Skeletal muscle satellite cell (primary cell): Measurements from ENCODE around the gene CLPTM1L.
"Not testable (repeated sequence)": the region's sequence is repeated elsewhere in the genome, so short reads cannot be mapped to it uniquely, and the experiment has no call there.

ENCODE experiments used
- H3K27me3 ChIP-seq: 2 replicates; pipeline ENCODE4 v1.7.0; 2013; ENCODE audit warnings: low read length; ENCODE audit not compliant: control insufficient read depth, insufficient read depth
- H3K36me3 ChIP-seq: 2 replicates; pipeline ENCODE4 v1.7.0; 2013; ENCODE audit warnings: mild to moderate bottlenecking, control low read depth, low read length; ENCODE audit not compliant: insufficient read depth
- H3K4me1 ChIP-seq: 2 replicates; pipeline ENCODE4 v1.7.0; 2013; ENCODE audit warnings: low read length; ENCODE audit not compliant: control insufficient read depth, insufficient read depth
- H3K4me2 ChIP-seq: 2 replicates; pipeline ENCODE4 v1.7.0; 2013; ENCODE audit warnings: mild to moderate bottlenecking, low read length
- H3K4me3 ChIP-seq: 2 replicates; pipeline ENCODE4 v1.7.0; 2013; ENCODE audit warnings: low read length
- H3K9ac ChIP-seq: 2 replicates; pipeline ENCODE4 v1.7.0; 2013; ENCODE audit warnings: mild to moderate bottlenecking, low read depth, low read length, moderate library complexity
- H3K9me3 ChIP-seq: replicated peaks from 2 replicates; pipeline ENCODE4 v1.7.0; 2013; ENCODE audit warnings: mild to moderate bottlenecking, control low read depth, low read length

The CLPTM1L gene

GRCh38 chr5:1336749-1337488 lies 8.0 kb downstream of the CLPTM1L start:
- Histone ChIP-seq H3K4me3 (no peak overlapping the region), H3K4me2 (no peak overlapping the region), H3K27me3 (no peaks in the 10 kb centered on the region), H3K9me3 (no peaks in the 10 kb centered on the region), H3K36me3 (peaks cover 80% of the 10 kb centered on the region), H3K9ac (no peak overlapping the region), H3K4me1 (no peaks in the 10 kb centered on the region)

DNA sequence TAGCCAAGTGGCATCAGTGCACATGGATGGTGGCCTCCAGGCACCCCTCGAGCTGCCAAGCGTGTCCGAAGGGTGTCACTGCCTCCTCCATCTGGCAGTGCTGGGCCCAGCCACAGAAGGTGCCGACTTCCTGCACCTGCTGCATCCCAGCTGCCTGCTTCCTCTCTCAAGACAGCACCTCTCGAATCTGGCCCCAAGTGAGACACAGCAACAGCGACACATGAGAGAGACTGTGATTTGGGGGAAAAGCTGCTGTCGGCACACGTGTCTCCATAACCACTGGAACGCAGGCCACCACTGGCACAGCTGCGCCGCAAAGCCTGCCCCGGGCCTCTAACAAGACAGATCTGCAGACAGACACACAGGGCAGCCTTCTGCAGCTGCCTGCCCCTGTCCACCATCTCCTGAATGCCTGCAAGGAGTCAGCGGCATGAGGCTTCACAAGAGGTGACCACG lies 8.8 kb downstream of the CLPTM1L start:
- no peak overlapping the region for H3K9ac ChIP-seq
- H3K36me3 ChIP-seq, result peaks cover 79% of the 10 kb centered on the region

DNA sequence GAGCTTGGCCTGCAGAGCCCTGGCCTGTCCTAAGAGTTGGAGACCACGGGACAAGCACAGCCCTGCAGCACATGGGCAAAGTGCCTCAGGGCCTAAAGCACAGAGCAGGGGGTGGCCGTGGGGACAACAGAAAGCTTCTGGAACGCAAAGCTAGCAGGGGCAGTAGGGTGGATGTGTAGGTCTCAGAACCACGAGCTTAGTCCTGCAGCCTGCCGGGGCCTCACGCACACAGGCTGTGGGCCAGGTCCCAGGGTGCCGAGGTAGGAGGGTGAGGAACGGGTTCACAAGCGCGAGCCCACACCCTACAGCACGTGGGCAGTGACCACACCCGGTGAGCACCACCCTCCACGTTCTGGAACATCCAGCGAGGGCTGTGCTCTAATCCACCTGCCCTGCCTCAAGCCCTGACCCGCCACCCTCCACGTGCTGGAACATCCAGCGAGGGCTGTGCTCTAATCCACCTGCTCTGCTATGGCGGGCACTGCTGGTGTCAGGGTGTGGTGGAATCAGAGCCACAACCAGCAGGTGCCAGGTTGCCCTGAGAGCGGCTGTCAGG lies 9.3 kb downstream of the CLPTM1L start:
- Histone ChIP-seq H3K36me3 (peaks cover 80% of the 10 kb centered on the region), H3K9me3 (no peaks in the 10 kb centered on the region), H3K9ac (no peak overlapping the region), H3K4me2 (no peak overlapping the region), H3K27me3 (no peaks in the 10 kb centered on the region), H3K4me1 (peaks cover 6% of the 10 kb centered on the region), H3K4me3 (no peak overlapping the region)

More for the DNA sequence above, 8.8 kb downstream of the CLPTM1L start:
- Histone ChIP-seq H3K4me1 (peaks cover under 1% of the 10 kb centered on the region), H3K9me3 (no peaks in the 10 kb centered on the region), H3K4me3 (no peak overlapping the region), H3K4me2 (no peak overlapping the region), H3K27me3 (no peaks in the 10 kb centered on the region)

DNA sequence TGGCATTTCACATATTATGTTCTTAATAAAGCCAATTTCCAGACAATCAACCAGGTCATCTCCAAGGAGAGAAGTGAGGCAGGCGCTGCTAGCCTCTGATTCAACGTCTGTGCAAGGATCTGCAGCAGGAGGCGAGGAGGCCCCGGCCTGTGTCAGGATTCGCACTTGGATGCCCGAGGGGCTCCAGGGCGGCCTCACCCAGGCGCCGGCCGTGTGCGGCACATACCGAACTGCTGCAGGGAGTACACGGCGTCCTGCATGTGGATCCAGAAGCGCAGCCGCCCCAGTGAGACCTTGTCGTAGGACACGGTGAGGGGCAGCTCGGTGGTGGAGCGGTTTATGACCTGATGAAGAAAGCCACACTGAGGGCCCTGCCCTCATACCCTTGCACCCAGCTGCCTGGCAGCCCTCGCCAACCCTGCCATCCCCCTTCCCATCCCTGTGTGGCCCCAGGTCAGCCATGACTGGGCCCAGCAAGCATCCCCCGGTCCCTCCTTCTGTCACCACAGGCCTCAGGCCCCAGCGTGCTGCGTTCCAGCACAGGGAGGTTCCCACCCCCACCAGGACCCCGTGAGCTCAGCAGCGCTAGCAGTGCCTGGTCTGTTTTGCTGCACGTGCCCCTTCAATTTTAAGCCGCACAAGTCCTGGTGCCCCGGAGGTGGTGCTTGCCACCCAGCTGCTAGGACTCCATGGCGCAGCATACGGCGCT lies 9.9 kb downstream of the CLPTM1L start:
- H3K27me3 ChIP-seq, result no peaks in the 10 kb centered on the region
- peaks cover 79% of the 10 kb centered on the region for H3K36me3 ChIP-seq
- no peak overlapping the region for H3K9ac ChIP-seq
- no peak overlapping the region for H3K4me3 ChIP-seq
- no peak overlapping the region for H3K4me2 ChIP-seq
- peaks cover 11% of the 10 kb centered on the region for H3K4me1 ChIP-seq
- no peaks in the 10 kb centered on the region for H3K9me3 ChIP-seq

DNA sequence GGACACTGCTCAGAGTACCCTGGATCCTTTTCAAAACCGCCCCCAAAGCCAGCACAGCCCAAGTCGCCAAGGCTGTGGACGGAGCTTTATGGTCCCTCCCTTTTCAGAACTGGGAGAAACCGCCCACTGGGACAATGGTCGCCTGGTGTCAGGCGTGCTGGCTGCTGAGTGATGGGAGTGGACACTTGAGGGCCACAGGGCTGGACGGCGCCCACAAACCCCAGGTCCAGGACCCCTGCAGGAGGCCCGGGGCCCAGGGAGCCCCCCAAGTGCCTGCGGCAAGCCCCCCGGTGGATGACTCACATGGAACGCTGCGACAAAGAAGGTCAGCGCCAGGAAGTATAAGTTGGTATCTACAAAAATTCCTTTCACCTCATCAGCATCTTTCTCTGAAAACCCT lies 10.9 kb downstream of the CLPTM1L start:
- H3K27me3 ChIP-seq, result no peaks in the 10 kb centered on the region
- no peaks in the 10 kb centered on the region for H3K9me3 ChIP-seq
- peaks cover 11% of the 10 kb centered on the region for H3K4me1 ChIP-seq
- no peak overlapping the region for H3K9ac ChIP-seq
- H3K4me3 ChIP-seq, result no peak overlapping the region
- H3K4me2 ChIP-seq, result no peak overlapping the region
- peaks cover 83% of the 10 kb centered on the region for H3K36me3 ChIP-seq

GRCh38 chr5:1333286-1333685 lies 11.6 kb downstream of the CLPTM1L start:
- not testable (repeated sequence) for H3K4me2 ChIP-seq, H3K9ac ChIP-seq, H3K27me3 ChIP-seq, H3K9me3 ChIP-seq, H3K4me3 ChIP-seq
- Histone ChIP-seq H3K4me1 (peaks cover 11% of the 10 kb centered on the region), H3K36me3 (peaks cover 77% of the 10 kb centered on the region)

DNA sequence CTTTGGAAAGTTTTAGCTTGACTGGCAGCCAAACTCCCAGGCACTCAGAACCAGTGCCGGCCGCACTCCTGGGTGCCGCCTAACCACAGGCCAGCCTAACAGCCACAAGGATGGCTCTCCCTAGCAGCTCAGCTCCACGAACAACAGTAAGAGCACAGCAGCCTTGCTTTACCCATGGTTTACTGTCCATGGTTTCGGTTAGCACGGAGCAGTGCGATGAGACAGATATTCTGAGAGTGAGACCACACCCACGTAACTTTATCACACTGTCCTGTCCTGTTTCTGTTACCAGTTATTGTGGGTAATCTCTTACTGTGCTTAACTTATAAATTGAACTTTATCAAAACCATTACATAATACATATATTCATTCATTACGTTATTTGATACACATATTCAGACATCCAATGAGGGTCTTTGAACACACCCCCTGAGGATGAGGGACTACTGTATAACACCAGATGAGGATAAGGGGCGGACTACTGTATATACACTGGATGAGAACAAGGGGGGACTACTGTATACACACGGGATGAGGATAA lies 12.4 kb downstream of the CLPTM1L start:
- H3K9me3 ChIP-seq, result no peaks in the 10 kb centered on the region
- H3K27me3 ChIP-seq, result no peaks in the 10 kb centered on the region
- H3K9ac ChIP-seq, result no peak overlapping the region
- H3K4me3 ChIP-seq, result no peak overlapping the region
- peaks cover 69% of the 10 kb centered on the region for H3K36me3 ChIP-seq
- no peak overlapping the region for H3K4me2 ChIP-seq
- peaks cover 11% of the 10 kb centered on the region for H3K4me1 ChIP-seq

DNA sequence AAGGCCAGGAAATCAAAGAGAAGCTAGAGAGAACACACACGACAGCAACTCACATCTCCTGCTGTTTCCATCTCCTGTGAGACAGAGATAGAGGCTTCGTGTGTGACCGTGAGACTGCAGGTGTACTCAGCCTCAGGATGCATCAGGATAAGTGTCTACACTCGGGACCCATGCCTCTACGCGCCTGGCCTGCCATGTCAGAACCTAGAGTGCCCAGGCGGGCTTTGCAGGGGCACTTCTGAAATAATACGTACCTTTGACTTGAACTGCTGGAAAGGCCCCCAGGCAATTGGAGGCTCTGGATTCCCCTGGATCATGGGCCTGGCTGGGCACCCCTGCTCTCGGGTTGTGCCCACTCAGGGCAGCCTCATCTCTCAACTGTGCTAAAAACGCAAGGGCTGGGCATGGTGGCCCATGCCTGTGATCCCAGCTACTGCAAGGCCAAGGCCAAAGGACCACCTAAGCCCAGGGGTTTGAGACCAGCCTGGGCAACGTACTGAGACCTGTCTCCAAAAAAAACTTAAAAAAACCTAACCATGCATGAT lies 13.0 kb downstream of the CLPTM1L start:
- peaks cover 64% of the 10 kb centered on the region for H3K36me3 ChIP-seq

GRCh38 chr5:1330847-1331831 lies 13.8 kb downstream of the CLPTM1L start:
- Histone ChIP-seq H3K4me3 (no peak overlapping the region), H3K4me2 (no peak overlapping the region), H3K9ac (no peak overlapping the region), H3K4me1 (peaks cover 14% of the 10 kb centered on the region), H3K36me3 (peaks cover 60% of the 10 kb centered on the region), H3K27me3 (no peaks in the 10 kb centered on the region), H3K9me3 (no peaks in the 10 kb centered on the region)

More for the DNA sequence above, 13.0 kb downstream of the CLPTM1L start:
- no peak overlapping the region for H3K4me3 ChIP-seq
- H3K4me2 ChIP-seq, result no peak overlapping the region
- H3K9me3 ChIP-seq, result no peaks in the 10 kb centered on the region
- no peak overlapping the region for H3K9ac ChIP-seq
- H3K27me3 ChIP-seq, result no peaks in the 10 kb centered on the region
- H3K4me1 ChIP-seq, result peaks cover 14% of the 10 kb centered on the region

DNA sequence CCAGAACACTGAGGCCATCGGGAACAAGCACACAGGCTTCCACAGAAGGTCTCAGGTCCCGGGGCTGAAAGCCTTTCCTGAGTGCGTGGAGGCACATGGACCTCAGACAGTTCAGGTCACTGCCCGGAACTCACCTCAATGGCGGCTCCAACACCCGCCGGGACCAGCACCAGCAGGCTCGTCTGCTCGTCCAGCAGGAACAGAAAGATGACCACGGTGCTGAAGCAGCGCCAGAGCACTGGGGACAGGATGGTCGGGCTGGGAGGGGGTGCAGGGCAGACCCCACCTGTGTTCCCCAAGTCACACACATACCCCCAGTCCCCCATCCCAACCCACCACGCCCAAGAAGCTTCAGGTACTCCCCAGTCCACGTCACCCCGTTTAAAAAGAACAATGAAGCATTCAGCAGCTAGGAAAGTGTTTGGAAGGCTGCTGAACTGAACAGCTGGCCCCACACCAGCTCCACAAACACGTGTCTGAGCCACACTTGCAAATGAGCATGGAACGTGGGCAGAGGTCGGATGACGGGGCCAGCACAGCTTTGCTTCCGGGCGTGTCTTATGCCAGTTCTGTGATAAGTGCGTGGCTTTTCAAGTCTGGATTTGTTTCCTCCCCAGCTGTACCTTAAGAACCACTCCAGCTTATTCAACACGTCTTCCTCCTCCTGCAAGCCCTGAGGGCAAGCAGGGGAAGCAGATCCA lies 14.6 kb downstream of the CLPTM1L start:
- H3K9me3 ChIP-seq, result no peaks in the 10 kb centered on the region
- H3K4me1 ChIP-seq, result peaks cover 14% of the 10 kb centered on the region
- no peak overlapping the region for H3K4me2 ChIP-seq
- no peak overlapping the region for H3K4me3 ChIP-seq
- H3K36me3 ChIP-seq, result peaks cover 60% of the 10 kb centered on the region
- no peaks in the 10 kb centered on the region for H3K27me3 ChIP-seq
- no peak overlapping the region for H3K9ac ChIP-seq
